Stimulated activated CD8-positive, alpha-beta memory T cell treated with anti-CD3 and anti-CD28 coated beads, Interleukin-15, amount 100 ng/mL, for 4 hours (primary cell): ENCODE measurements around the gene MCRIP1.

Experiments used
- DNase-seq, 2 donors: peaks; one replicate each; pipeline ENCODE4 v3.0.0-alpha.2; 2020; ENCODE audit warnings: low read depth in 2 of 2

MCRIP1 gene

GRCh38 chr17:81803728-81804558 lies 29.1 kb downstream of the MCRIP1 start, which contains the start of gene GCGR:
Gene GCGR, plus strand, starts transcription at chr17:81804150. Its CDS starts 4,869 bp downstream, at chr17:81809019.
- DNase-seq: no peak

GRCh38 chr17:81802856-81803643 lies 30.0 kb downstream of the MCRIP1 start:
- DNase-seq: no peak

DNA sequence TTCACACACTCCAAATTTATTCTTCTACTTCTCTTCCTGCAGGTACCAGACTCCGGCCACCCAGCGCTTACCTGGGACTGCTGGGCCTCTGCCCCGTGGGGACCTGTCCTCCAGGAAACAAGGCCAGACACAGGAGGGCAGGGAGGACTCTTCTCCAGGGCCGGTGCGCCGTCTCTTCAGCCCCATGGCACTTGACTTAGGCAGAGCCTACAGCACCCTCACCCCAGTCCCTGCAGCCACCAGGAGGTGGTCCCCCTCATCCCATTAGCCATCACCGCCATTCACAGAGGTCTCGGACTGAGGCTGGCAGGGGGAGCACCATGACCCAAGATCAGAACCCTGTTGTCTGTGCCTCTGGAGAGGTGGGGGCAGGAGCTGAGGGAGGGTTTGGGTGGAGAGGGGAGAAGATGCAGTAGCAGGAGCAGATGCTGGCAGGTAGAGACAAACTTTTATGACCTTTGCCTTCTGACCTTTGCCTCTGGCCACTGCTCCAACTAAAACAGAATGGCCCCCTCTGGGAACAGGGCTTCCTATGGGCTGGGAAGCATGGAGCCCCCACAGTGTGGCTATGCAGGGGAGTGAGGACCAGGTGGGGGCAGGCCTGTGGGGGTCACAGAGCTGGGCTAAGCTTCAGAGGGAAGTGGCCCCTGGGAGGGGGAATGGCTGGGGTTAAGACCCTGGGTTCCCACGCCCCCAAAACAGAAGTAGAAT lies 30.9 kb downstream of the MCRIP1 start:
- DNase-seq: no peak

GRCh38 chr17:81801327-81801726 lies 31.8 kb downstream of the MCRIP1 start:
- DNase-seq: no peak

- no peak for DNase-seq
These were observed 38.6 kb downstream of the MCRIP1 start for GRCh38 chr17:81794509-81794908.

DNA sequence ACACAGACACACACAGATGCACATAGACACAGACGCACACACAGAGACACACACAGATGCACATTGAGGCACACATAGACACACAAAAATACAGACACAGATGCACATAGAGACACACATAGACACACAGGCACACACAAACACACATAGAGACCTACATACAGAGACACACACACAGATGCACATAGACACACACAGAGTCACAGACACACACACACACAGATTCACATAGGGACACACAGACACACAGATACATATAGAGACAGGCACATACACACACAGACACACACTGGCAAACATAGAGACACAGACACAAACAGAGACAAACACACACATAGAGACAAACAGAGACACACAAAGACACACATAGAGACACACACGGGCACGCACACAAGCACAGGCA lies 39.0 kb downstream of the MCRIP1 start:
- no peak for DNase-seq

DNA sequence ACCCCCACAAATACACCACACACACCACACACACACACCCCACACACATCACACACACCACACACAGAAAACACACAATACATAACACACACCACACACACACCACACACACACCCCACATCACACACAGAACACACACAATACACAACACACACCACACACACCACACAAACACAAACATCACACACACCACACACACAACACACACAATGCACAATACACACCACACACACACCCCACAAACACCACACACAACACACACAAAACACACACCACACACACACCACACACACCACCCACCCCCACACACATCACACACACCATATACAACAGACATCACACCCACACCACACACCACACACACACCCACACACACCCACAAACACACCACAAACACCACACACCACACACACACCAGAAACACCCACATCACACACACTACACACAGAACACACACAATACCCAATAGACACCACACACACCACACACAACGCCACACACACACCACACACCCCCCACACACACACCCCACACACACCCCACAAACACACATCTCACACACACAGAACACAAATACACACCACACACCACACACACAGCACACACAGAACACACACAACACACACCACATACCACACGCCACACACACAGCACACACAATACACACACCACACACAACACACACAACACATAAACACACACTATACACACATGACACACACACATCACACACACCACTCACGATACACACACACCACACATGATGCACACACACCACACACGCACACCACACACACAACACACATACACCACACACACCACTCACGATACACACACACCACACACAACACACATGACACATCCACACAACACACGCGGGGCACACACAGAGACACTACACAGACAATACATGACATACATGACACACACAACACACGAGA lies 40.1 kb downstream of the MCRIP1 start:
- no peak for DNase-seq
